Erythroblast (primary cell): ENCODE measurements around the gene HDHD5.

ENCODE experiments used
- DNase-seq, 2 experiments: peaks; one replicate each; lab custom pipeline; 2025; lab: John Stamatoyannopoulos, UW
- GATA1 ChIP-seq: IDR thresholded peaks from 2 replicates; pipeline ENCODE4 v1.6.1; 2011; ENCODE audit warnings: low read depth, mild to moderate bottlenecking, control low read depth, low read length, moderate library complexity
- POLR2A ChIP-seq: IDR thresholded peaks from 2 replicates; pipeline ENCODE4 v1.6.1; 2011; ENCODE audit warnings: mild to moderate bottlenecking, low read length

HDHD5 gene

DNA sequence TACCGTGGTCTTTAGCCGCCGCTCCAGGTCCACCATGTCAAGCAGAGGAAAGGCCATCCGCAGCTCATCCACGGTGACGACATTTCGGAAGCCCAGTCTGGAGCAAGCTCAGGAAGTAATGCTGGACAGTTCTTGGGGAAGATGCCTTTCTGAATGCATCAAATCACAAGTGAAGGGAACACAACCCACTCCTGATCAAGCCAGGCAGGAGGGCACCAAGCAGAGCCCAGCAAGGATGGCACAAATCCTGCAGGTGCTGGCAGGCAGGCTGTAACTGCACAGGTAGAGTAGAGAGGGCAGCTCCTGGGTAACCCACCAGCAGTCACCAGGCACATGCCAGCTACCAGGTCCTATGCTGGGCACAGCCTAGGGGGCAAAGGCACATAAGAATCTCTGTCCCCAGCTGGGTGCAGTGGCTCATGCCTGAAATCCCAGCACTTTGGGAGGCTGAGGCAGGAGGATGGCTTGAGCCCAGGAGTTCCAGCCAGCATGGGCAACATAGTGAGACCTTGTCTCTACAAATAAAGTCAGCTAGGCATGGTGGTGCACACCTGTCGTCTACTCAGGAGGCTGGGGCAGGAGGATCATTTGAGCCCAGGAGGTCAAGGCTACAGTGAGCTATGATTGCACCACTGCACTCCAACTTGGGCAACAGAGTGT lies 13.9 kb downstream of the HDHD5 start:
- TF ChIP-seq POLR2A (no peak), GATA1 (no peak)
- DNase-seq: no peak

DNA sequence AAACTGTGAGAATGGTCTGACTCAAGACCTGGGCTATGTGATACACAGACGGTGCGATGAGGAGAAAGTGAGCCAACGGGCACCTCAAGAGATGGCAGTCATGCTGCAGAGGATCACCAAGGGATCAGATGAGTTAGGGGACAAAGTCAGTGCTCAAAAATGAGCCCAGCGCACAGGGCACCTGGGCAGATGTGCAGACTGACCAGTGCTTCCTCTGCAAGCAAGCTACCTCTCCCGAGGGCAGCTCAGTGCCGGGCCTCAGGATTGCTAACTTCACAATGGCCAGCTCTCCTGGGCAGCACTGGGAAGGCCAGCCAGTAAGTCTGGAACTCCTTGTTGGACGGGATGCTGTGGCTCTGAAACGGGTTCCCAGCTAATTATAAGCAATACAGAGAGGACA lies 15.3 kb downstream of the HDHD5 start:
- TF ChIP-seq GATA1 (no peak), POLR2A (no peak)
- no peak for DNase-seq

DNA sequence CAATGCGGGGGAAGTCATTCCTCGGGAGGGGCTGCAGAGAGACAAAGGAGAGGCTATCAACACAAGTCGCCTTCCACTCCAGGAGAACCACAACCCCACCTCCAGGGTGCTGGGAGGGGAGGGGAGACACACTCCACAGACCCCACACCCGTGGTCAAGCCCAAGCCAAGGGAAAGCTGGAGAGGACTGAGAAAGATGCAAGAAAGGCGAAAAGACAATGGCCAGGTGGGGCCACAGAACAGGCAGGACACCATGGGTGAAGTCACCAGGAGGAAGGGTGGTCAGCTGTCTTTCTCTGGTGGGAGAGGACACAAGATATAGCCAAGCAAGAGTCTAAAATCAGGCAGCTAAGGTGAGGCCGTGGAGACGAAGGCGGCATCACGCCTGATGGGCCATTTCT lies 16.0 kb downstream of the HDHD5 start:
- no peak for DNase-seq
- TF ChIP-seq POLR2A: no peak
- TF ChIP-seq GATA1: no peak

DNA sequence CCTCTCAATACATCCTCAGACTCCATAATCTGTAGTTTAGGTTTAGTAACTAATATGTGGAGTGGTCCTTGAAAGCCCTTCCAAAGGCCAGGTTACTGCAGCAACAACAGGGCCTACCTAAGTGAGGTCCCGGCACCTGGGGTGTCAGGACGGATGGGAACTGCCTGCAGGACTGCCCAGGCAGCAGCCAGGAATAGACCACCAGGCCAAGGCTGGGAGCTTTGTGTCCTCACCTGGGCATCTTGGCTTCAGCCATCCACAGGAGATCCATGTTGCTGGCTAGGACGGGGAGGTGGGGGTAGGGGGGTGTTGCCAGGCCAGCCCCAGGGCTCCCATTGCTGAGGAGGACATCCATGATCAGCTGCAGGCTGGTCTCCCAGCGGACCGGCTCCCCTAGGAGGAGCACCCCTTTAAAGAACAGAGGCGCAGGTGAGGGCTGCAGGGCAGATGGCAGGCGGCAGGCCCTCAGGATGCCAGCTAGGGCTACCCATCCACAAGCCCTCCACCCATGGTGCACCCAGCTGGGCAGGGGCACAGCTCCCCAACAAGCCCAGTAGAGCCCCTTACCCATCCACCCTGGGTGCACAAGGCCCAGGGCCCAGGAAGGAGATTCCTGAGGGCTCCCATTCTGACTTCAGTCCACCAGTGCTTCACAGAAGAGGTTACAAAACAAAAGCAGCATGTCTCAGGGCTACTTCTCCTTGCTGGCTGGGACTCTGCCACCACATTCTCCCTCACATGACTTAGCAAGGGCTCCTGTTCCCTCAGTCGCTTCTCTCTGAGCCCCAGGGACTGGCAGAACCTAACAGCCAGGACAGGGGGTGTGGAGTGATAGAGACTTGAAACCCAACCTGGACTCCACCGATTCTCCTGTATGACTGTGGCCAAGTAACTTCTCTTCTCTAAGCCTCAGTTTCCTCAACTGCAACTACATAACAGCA lies 18.0 kb downstream of the HDHD5 start:
- no peak for TF ChIP-seq GATA1
- no peak for TF ChIP-seq POLR2A
- no peak for DNase-seq

DNA sequence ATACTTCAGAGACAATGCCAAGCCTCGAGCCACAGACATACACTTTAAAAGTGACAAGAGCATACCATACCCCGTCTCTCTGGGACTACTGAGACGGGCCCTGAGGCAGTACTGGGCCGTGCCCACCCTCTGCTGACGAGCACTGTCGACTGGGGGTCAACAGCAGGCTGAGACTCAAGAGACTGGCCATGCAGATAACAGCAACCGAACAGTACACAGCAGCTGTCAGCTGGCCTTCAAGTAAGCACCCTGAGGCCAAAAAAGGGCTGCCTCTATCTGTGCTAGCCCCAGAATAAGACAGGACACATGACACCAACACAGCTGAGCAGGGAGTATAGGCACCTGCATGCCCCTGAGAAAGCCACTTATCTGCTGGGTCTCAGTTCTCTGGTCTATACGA lies 19.1 kb downstream of the HDHD5 start:
- DNase-seq: no peak
- TF ChIP-seq POLR2A (no peak), GATA1 (no peak)

DNA sequence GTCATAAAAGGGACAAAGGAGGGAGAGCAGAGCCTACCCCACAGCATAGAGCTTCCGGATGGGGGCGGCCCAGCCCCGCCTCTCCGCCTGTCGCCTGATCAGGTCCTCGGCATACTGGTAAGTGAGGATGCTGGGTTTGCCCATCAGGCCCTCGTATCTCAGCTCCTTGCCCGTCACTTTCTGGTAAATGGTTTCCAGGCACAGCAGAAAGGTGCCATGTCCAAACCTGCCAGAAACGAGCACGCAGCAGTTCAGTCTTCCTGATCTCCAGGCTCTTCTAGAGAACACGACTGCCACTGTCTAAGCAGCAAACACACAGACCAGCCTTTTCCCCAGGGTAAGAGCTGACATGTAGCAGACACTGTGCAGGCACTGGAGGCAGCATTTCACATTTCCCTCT lies 20.6 kb downstream of the HDHD5 start:
- DNase-seq: no peak
- no peak for TF ChIP-seq GATA1
- no peak for TF ChIP-seq POLR2A

DNA sequence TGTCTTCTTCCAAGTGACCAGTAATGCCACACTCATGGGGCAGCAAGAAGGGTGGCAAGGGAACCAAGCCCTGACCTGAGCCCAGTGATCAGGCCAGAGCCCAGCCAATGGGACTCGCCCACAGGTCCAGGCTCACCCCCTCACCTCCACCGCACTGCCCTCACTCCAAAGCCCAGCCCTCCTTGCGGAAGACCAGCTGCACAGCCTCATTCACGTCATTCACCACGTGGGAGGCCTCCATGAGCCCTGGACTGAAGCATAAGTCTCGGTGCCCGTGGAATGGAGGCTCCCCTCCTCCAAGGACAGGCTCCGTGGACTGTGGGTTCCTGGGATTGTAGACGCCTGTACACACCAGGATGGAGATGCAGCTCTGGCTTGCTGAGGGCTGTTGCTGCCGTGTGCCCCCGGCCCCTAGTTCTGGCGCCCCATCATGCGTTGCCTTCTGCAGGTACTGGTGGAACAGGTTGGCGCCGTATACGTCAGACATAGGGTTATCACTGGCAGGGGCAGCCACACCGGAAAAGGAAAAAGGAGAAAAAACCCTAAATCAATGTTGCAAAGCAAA lies 21.1 kb downstream of the HDHD5 start:
- TF ChIP-seq POLR2A: no peak
- no peak for TF ChIP-seq GATA1
- no peak for DNase-seq

DNA sequence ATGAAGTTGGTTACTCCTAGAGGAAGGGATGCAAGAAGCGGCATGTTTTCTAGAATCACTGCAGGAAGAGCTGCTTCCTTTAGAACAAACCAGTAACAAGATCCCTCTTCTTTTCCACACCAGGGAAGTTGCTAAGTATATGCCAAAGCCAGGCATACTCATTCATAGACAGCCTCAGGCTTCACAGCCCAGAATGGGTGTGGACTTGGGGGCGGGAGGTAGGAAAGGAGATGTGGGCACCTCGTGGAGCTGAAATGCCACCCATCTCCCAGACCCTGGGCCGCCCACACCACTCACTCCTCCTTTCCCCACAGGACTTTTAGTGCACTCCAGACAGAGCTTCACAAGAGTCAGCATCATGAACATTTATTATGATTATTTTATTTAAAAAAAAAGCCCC lies 21.9 kb downstream of the HDHD5 start:
- TF ChIP-seq GATA1 (no peak), POLR2A (no peak)
- DNase-seq: no peak

DNA sequence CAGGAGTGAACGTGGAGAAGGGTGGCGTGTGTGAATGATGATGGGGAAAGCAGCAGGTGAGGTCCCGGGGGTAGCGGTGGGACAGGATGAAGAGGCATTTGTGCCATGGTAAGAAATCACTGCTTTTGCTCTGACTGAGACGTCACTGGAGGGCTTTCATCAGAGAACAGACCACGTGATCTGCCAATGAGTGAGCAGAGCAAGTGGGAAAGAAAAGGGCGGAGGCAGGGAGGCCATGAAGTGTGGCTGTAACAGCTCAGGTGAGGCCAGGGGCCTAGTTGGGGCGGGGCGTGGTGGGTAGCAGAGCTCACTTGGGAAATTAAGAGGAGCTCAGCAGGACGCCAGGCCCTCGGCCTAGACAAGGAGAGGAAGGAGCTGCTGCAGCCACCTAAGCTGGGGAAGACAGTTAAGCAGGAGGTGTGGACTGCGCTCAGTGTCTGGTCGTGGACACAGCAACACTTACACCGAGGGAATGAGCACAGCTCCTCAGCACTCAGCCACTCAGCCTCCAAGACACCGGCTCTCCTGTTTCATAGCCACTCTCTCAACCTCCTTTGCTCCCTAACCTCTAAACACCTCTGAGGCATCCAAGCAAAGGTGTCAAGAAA lies 23.8 kb downstream of the HDHD5 start:
- DNase-seq: no peak
- TF ChIP-seq GATA1: no peak
- no peak for TF ChIP-seq POLR2A

DNA sequence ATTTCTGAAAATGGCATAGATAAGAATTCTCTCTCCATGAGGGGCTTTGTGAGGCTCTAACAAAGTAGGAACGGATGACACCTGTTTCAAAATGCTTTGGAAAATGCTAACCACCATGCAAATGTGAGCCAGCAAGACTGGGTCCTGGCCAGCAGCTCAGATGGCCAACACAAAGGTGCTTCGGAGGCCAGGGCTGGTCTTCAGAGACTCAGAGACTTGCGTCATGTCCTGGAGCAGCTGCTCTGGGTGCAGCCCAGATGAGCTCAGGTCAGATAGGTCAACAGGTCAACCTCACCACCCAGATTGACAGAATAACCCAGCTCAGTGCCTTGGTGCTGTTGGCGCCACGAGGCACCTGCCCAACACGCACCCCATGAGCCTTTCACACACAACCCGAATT lies 25.9 kb downstream of the HDHD5 start:
- TF ChIP-seq GATA1 (no peak), POLR2A (no peak)
- no peak for DNase-seq

DNA sequence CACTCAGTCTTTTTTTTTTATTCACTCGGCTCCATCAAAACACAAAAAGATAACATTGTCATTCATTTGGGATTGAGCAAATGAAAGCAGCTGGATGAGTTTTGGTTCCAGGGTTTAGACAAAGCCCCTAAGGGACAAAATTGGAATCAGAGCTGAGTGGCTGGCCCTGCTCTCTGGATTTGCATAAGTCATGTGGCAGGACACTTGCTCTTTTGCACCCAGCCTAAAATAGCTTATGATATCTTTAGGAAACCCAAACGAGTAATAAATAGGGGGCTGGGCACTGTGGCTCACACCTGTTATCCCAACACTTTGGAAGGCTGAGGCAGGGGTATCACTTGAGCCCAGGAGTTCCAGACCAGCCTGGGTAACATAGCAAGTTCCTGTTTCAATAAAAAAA lies 27.0 kb downstream of the HDHD5 start:
- DNase-seq: no peak
- no peak for TF ChIP-seq GATA1
- TF ChIP-seq POLR2A: no peak

DNA sequence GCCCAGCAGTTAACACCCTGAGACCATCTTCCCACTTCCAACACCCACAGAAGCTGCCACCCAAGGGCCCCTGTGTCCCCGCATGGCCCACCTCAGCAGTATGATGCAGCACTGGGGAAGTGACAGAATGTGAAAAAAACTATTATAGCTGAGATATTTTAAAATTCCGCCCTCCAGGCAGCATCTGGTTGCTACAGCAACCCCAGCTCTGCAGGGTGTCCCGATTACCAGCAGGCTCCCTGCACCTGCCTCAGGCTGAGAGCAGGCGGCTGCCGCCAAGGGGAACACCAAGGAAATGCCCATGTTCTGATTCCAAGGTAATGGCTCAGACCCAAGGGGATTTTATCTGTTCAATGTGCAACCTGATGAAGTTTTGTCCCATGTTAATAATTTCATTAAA lies 27.4 kb downstream of the HDHD5 start:
- no peak for TF ChIP-seq GATA1
- no peak for TF ChIP-seq POLR2A

DNA sequence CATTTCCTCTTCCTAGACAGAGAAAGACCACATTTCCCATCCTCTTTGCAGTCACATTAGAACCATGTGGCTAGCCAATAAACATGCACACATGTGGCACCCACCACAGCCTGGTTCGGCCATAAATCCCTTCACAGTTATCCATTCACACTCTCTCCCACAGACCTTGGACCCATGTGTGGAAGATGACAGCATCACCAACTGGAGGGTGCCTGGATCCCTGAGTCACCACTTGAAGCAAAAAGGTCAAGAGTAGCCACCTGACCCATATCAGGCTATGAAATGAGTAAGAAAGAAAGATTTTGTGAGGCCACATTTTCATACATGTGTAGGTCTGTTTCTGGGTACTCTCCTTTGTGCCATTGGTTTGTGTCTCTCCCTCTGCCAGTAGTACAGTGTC lies 28.9 kb downstream of the HDHD5 start:
- TF ChIP-seq GATA1 (no peak), POLR2A (no peak)
- DNase-seq: no peak

More for the DNA sequence above, 27.4 kb downstream of the HDHD5 start:
- DNase-seq: no peak
